ENCODE measurements around the gene IL1RAPL1.

DNA sequence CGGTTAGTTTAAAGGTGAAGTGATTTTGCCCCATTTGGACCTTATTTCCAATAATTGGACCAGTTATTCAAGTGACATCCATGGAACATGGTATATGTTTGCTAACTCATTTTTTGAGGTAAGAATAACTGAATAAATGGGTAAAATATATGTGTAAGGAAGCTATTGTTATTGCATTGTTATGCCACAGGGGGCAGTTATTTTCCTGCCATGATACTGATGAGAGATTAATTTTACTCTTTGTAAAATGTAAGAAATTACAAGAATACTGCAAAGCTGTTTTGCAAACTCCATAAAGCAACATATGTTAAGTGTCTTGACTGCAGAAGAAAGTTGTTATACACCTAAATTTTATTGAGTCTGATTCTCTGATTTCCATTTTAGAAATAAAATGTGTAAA, 114.0 kb downstream of the IL1RAPL1 start:
- TF ChIP-seq NR2C2 (CRISPR knock-in tag; IDR thresholded peaks at IDR 0.05) (no peak), NR2C2 (tag; IDR thresholded peaks at IDR 0.05) (no peak), E2F1 (CRISPR knock-in tag; IDR thresholded peaks at IDR 0.05) (no peak), ZZZ3 (IDR thresholded peaks at IDR 0.05) (no peak), YY1 (IDR thresholded peaks at IDR 0.05; ENCODE audit: borderline replicate concordance in 1 of 3, control insufficient read depth in 1 of 3, extremely low read depth in 1 of 3, insufficient read depth in 3 of 3, insufficient read length in 1 of 3, insufficient replicate concordance in 2 of 3, low read depth in 1 of 3, low read length in 2 of 3) (no peak), SOX6 (IDR thresholded peaks at IDR 0.05) (no peak)
- TF ChIP-seq, protein P1, sequence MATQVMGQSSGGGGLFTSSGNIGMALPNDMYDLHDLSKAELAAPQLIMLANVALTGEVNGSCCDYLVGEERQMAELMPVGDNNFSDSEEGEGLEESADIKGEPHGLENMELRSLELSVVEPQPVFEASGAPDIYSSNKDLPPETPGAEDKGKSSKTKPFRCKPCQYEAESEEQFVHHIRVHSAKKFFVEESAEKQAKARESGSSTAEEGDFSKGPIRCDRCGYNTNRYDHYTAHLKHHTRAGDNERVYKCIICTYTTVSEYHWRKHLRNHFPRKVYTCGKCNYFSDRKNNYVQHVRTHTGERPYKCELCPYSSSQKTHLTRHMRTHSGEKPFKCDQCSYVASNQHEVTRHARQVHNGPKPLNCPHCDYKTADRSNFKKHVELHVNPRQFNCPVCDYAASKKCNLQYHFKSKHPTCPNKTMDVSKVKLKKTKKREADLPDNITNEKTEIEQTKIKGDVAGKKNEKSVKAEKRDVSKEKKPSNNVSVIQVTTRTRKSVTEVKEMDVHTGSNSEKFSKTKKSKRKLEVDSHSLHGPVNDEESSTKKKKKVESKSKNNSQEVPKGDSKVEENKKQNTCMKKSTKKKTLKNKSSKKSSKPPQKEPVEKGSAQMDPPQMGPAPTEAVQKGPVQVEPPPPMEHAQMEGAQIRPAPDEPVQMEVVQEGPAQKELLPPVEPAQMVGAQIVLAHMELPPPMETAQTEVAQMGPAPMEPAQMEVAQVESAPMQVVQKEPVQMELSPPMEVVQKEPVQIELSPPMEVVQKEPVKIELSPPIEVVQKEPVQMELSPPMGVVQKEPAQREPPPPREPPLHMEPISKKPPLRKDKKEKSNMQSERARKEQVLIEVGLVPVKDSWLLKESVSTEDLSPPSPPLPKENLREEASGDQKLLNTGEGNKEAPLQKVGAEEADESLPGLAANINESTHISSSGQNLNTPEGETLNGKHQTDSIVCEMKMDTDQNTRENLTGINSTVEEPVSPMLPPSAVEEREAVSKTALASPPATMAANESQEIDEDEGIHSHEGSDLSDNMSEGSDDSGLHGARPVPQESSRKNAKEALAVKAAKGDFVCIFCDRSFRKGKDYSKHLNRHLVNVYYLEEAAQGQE (IDR thresholded peaks at IDR 0.05; ENCODE audit: borderline replicate concordance), result no peak
- TF ChIP-seq, protein P1 (CRISPR knock-in tag; IDR thresholded peaks at IDR 0.05; ENCODE audit: low read depth), result no peak
- TF ChIP-seq, protein P2, sequence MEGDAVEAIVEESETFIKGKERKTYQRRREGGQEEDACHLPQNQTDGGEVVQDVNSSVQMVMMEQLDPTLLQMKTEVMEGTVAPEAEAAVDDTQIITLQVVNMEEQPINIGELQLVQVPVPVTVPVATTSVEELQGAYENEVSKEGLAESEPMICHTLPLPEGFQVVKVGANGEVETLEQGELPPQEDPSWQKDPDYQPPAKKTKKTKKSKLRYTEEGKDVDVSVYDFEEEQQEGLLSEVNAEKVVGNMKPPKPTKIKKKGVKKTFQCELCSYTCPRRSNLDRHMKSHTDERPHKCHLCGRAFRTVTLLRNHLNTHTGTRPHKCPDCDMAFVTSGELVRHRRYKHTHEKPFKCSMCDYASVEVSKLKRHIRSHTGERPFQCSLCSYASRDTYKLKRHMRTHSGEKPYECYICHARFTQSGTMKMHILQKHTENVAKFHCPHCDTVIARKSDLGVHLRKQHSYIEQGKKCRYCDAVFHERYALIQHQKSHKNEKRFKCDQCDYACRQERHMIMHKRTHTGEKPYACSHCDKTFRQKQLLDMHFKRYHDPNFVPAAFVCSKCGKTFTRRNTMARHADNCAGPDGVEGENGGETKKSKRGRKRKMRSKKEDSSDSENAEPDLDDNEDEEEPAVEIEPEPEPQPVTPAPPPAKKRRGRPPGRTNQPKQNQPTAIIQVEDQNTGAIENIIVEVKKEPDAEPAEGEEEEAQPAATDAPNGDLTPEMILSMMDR (IDR thresholded peaks at IDR 0.05 in 2 of 3, conservative IDR thresholded peaks at IDR 0.05 in 1 of 3; ENCODE audit: insufficient read depth in 2 of 3, low read depth in 1 of 3, low read length in 3 of 3), result no peak

Measured in K562 (cell line).